Neural progenitor cell (in vitro differentiated cells): ENCODE results near the gene RGS6.

Experiments used
- CTCF ChIP-seq: fragments of 200-600 bp; sonication (generic); IDR thresholded peaks from 2 replicates; pipeline ENCODE4 v1.5.1; 2017; ENCODE audit warnings: antibody characterized with exemption, mild to moderate bottlenecking
- EZH2 ChIP-seq: fragments of 200-600 bp; sonication (generic); IDR thresholded peaks from 2 replicates; pipeline ENCODE4 v1.6.1; 2017; ENCODE audit warnings: antibody characterized with exemption, mild to moderate bottlenecking, moderate library complexity
- EZH2phosphoT487 ChIP-seq: fragments of 200-600 bp; sonication (generic); IDR thresholded peaks from 2 replicates; pipeline ENCODE4 v1.6.1; 2017; ENCODE audit warnings: antibody characterized with exemption

GRCh38 chr14:72237722-72238666 lies 305.8 kb downstream of the RGS6 start:
- TF ChIP-seq CTCF (no peak), EZH2 (no peak), EZH2phosphoT487 (no peak)
